ENCODE results near the gene ABHD17C.

Gene ABHD17C

DNA sequence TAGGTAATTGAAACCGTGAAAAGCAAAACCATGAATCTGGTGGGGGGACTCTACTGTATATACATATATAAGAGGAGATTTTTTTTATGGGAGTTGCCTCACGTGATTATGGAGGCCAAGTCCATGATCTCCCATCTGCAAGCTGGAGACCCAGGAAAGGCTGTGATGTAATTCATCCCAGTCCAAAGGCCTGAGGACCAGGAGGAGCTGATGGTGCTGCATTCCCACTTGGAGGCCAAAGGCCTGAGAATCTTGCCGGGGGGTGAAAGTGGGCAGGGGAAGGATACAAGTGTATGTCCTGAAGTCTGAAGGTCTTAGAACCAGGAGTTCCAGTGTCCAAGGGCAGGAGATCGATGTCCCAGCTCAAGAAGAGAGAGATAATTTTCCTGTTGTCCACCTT is 47.0 kb downstream of the ABHD17C start:
- Histone ChIP-seq H2BK120ac (ENCODE audit: insufficient read depth, low read length, poor library complexity) (no peak overlapping the region), H3K4me1 (ENCODE audit: control insufficient read depth in 1 of 2, insufficient read depth in 2 of 2, low read length in 2 of 2) (peaks cover 4 to 6% of the 10 kb centered on the region in 2 experiments), H3K9me3 (ENCODE audit: insufficient read depth, low read depth, low read length) (no peaks in the 10 kb centered on the region), H3K36me3 (ENCODE audit: control insufficient read depth in 1 of 2, insufficient read depth in 2 of 2, low read length in 2 of 2) (peaks cover 0 to 1% of the 10 kb centered on the region in 2 experiments), H3K27ac (ENCODE audit: low read depth, low read length) (no peak overlapping the region), H3K4me3 (ENCODE audit: low read depth, low read length) (no peak overlapping the region), H4K12ac (ENCODE audit: low read depth, low read length) (no peak overlapping the region), H3K23ac (ENCODE audit: low read length) (no peak overlapping the region), H3K18ac (ENCODE audit: low read length) (no peak overlapping the region), H2AFZ (ENCODE audit: insufficient read depth, low read length, poor library complexity) (no peak overlapping the region), H3K79me1 (ENCODE audit: low read length) (no peaks in the 10 kb centered on the region), H3K79me2 (ENCODE audit: control insufficient read depth, insufficient read depth, low read length, poor library complexity) (no peaks in the 10 kb centered on the region), H2AK5ac (ENCODE audit: low read length) (no peak overlapping the region), H3K9ac (ENCODE audit: low read length) (no peak overlapping the region), H2BK5ac (ENCODE audit: low read depth, low read length, poor library complexity) (no peak overlapping the region), H3K4ac (ENCODE audit: low read depth, low read length) (no peak overlapping the region), H2BK12ac (ENCODE audit: low read length) (no peak overlapping the region), H3K4me2 (ENCODE audit: low read length) (no peak overlapping the region), H4K8ac (ENCODE audit: low read depth, low read length) (no peak overlapping the region), H3K14ac (ENCODE audit: low read length) (no peak overlapping the region), H4K91ac (ENCODE audit: low read depth, low read length) (no peak overlapping the region), H3K27me3 (ENCODE audit: insufficient read depth, low read length) (no peaks in the 10 kb centered on the region)
- DNase-seq, result no peak
- WGBS (ENCODE audit: extremely low coverage, insufficient coverage, insufficient read length), result no CpG with 5 or more reads among the region's 4 CpGs

DNA sequence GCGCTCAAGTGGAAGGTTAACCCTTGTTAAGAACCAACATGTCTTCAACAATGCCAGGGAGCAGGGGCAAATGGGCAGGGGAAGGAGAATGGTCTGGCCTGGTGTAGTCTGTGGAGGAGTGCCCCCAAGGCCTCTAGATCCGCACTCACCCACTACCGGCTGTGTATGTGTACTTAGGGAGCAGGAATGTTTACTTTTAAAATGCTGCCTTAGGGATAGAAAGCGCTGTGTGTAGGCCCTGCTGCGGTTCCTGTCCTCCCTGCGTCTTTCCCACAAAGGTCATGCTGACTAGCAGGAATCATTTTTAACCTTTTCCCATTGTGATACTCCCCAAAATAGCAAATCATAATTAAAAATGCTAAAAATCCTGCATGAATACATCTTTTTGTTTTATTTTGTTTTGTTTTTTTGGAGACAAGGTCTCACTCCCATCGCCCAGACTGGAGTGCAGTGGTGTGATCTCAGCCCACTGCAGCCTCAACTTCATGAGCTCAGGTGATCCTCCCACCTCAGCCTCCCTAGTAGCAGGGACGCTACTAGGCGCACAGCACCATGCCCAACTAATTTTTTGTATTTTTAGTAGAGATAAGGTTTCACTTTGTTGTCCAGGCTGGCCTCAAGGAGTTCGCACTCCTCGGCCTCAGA is 48.2 kb downstream of the ABHD17C start:
- Histone ChIP-seq H3K14ac (ENCODE audit: low read length) (no peak overlapping the region), H4K91ac (ENCODE audit: low read depth, low read length) (no peak overlapping the region), H3K4me2 (ENCODE audit: low read length) (no peak overlapping the region), H2BK5ac (ENCODE audit: low read depth, low read length, poor library complexity) (no peak overlapping the region), H3K27ac (ENCODE audit: low read depth, low read length) (peak overlapping the region; percentile 26), H2AK5ac (ENCODE audit: low read length) (no peak overlapping the region), H2BK12ac (ENCODE audit: low read length) (no peak overlapping the region), H4K12ac (ENCODE audit: low read depth, low read length) (no peak overlapping the region), H4K8ac (ENCODE audit: low read depth, low read length) (no peak overlapping the region), H3K79me2 (ENCODE audit: control insufficient read depth, insufficient read depth, low read length, poor library complexity) (no peaks in the 10 kb centered on the region), H3K23ac (ENCODE audit: low read length) (no peak overlapping the region), H3K79me1 (ENCODE audit: low read length) (no peaks in the 10 kb centered on the region), H3K4me1 (ENCODE audit: control insufficient read depth in 1 of 2, insufficient read depth in 2 of 2, low read length in 2 of 2) (peaks cover 6 to 7% of the 10 kb centered on the region in 2 experiments), H2BK120ac (ENCODE audit: insufficient read depth, low read length, poor library complexity) (no peak overlapping the region), H3K9me3 (ENCODE audit: insufficient read depth, low read depth, low read length) (no peaks in the 10 kb centered on the region), H3K36me3 (ENCODE audit: control insufficient read depth in 1 of 2, insufficient read depth in 2 of 2, low read length in 2 of 2) (no peaks in the 10 kb centered on the region), H3K18ac (ENCODE audit: low read length) (no peak overlapping the region), H3K27me3 (ENCODE audit: insufficient read depth, low read length) (no peaks in the 10 kb centered on the region), H2AFZ (ENCODE audit: insufficient read depth, low read length, poor library complexity) (no peak overlapping the region), H3K4me3 (ENCODE audit: low read depth, low read length) (no peak overlapping the region), H3K9ac (ENCODE audit: low read length) (no peak overlapping the region), H3K4ac (ENCODE audit: low read depth, low read length) (no peak overlapping the region)
- WGBS (ENCODE audit: extremely low coverage, insufficient coverage, insufficient read length), result no CpG with 5 or more reads among the region's 11 CpGs
- DNase-seq, result peak; percentile 4 to 15

DNA sequence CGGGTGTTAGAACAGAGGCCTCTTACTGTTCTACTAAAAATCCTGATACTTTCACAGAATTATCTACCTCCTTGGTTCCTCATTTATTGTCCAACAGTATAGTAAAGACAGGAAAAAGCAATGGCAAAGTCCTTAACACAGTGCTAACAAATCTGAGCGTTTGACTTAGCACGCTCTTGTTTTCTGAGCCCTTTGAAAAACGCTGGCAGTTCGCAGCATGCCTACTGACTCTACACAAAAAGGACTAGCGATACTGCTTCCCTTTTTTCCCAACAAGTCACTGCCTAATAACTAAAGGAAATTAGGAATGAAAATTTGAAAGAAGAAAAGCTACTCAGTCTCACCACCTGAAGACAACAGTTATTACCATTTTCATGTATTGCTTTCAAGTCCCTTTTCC is 49.3 kb downstream of the ABHD17C start:
- Histone ChIP-seq H2AFZ (ENCODE audit: insufficient read depth, low read length, poor library complexity) (no peak overlapping the region), H2BK5ac (ENCODE audit: low read depth, low read length, poor library complexity) (no peak overlapping the region), H3K27me3 (ENCODE audit: insufficient read depth, low read length) (no peaks in the 10 kb centered on the region), H2BK120ac (ENCODE audit: insufficient read depth, low read length, poor library complexity) (no peak overlapping the region), H3K9me3 (ENCODE audit: insufficient read depth, low read depth, low read length) (no peaks in the 10 kb centered on the region), H4K91ac (ENCODE audit: low read depth, low read length) (no peak overlapping the region), H3K79me2 (ENCODE audit: control insufficient read depth, insufficient read depth, low read length, poor library complexity) (no peaks in the 10 kb centered on the region), H3K79me1 (ENCODE audit: low read length) (no peaks in the 10 kb centered on the region), H3K4ac (ENCODE audit: low read depth, low read length) (no peak overlapping the region), H3K9ac (ENCODE audit: low read length) (no peak overlapping the region), H3K14ac (ENCODE audit: low read length) (no peak overlapping the region), H3K23ac (ENCODE audit: low read length) (no peak overlapping the region), H2AK5ac (ENCODE audit: low read length) (no peak overlapping the region), H3K4me1 (ENCODE audit: control insufficient read depth in 1 of 2, insufficient read depth in 2 of 2, low read length in 2 of 2) (peaks cover 6 to 7% of the 10 kb centered on the region in 2 experiments), H3K4me3 (ENCODE audit: low read depth, low read length) (no peak overlapping the region), H3K4me2 (ENCODE audit: low read length) (no peak overlapping the region), H3K27ac (ENCODE audit: low read depth, low read length) (no peak overlapping the region), H4K12ac (ENCODE audit: low read depth, low read length) (no peak overlapping the region), H3K36me3 (ENCODE audit: control insufficient read depth in 1 of 2, insufficient read depth in 2 of 2, low read length in 2 of 2) (no peaks in the 10 kb centered on the region), H4K8ac (ENCODE audit: low read depth, low read length) (no peak overlapping the region), H3K18ac (ENCODE audit: low read length) (no peak overlapping the region), H2BK12ac (ENCODE audit: low read length) (no peak overlapping the region)
- no peak for DNase-seq
- no CpG with 5 or more reads among the region's 6 CpGs for WGBS (ENCODE audit: extremely low coverage, insufficient coverage, insufficient read length)

DNA sequence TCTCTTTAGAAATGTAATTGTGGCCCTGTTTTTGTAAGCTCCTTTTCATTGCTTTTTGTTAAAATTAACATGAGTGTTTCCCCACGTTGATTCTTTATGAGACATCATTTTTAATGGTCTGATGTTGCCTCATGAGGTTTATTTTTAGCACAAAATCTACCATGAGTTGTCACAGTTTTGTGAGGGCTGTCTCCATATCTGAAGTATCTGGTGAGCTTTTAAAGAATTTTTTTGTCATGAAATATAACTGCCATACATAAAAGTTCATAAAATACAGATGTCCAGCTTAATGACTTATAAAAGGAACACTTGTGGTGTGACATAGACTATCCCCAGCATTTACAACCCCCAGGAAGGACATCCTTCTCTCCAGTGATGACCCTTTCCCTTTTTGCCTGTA is 49.7 kb downstream of the ABHD17C start:
- H4K12ac ChIP-seq (ENCODE audit: low read depth, low read length), result no peak overlapping the region
- H3K4me3 ChIP-seq (ENCODE audit: low read depth, low read length), result no peak overlapping the region
- no peak overlapping the region for H2BK12ac ChIP-seq (ENCODE audit: low read length)
- H2BK5ac ChIP-seq (ENCODE audit: low read depth, low read length, poor library complexity), result no peak overlapping the region
- H3K23ac ChIP-seq (ENCODE audit: low read length), result no peak overlapping the region
- peaks cover 6 to 7% of the 10 kb centered on the region in 2 experiments for H3K4me1 ChIP-seq (ENCODE audit: control insufficient read depth in 1 of 2, insufficient read depth in 2 of 2, low read length in 2 of 2)
- no peak overlapping the region for H3K9ac ChIP-seq (ENCODE audit: low read length)
- no peak overlapping the region for H3K27ac ChIP-seq (ENCODE audit: low read depth, low read length)
- H3K14ac ChIP-seq (ENCODE audit: low read length), result no peak overlapping the region
- WGBS (ENCODE audit: extremely low coverage, insufficient coverage, insufficient read length), result no CpG with 5 or more reads among the region's 1 CpG
- H3K18ac ChIP-seq (ENCODE audit: low read length), result no peak overlapping the region
- H3K36me3 ChIP-seq (ENCODE audit: control insufficient read depth in 1 of 2, insufficient read depth in 2 of 2, low read length in 2 of 2), result no peaks in the 10 kb centered on the region
- no peak overlapping the region for H2AK5ac ChIP-seq (ENCODE audit: low read length)
- no peak overlapping the region for H2BK120ac ChIP-seq (ENCODE audit: insufficient read depth, low read length, poor library complexity)
- no peak overlapping the region for H3K4me2 ChIP-seq (ENCODE audit: low read length)
- no peak overlapping the region for H2AFZ ChIP-seq (ENCODE audit: insufficient read depth, low read length, poor library complexity)
- no peak overlapping the region for H4K91ac ChIP-seq (ENCODE audit: low read depth, low read length)
- no peaks in the 10 kb centered on the region for H3K79me2 ChIP-seq (ENCODE audit: control insufficient read depth, insufficient read depth, low read length, poor library complexity)
- no peak overlapping the region for H3K4ac ChIP-seq (ENCODE audit: low read depth, low read length)
- H3K27me3 ChIP-seq (ENCODE audit: insufficient read depth, low read length), result no peaks in the 10 kb centered on the region
- no peak overlapping the region for H4K8ac ChIP-seq (ENCODE audit: low read depth, low read length)
- H3K9me3 ChIP-seq (ENCODE audit: insufficient read depth, low read depth, low read length), result no peaks in the 10 kb centered on the region
- no peak for DNase-seq
- H3K79me1 ChIP-seq (ENCODE audit: low read length), result no peaks in the 10 kb centered on the region
